A549 (cell line): ENCODE data around the gene RFK. TPM values are rescaled to one million over a fixed set of nuclear protein-coding genes. Genes with fewer than 3 reads are reported as not detected.

Source experiments
- ATAC-seq, 2 experiments: fragments of 200-7000 bp in 1 of 2; fragments of >200 bp in 1 of 2; cut with Nextera tagmentation in 1 of 2; cut with Tn5 transposase in 1 of 2; 3 replicates each; pipeline versions ENCODE4 v1.8.0 to v1.9.1; 2018 to 2020; ENCODE audit warnings: mild to moderate bottlenecking in 1 of 2, moderate library complexity in 1 of 2
- CTCF ChIA-PET: fragments of 300-600 bp; sonication (Branson Sonifier 250); formaldehyde crosslinking; extraction: SDS; loops from one replicate; lab custom pipeline; 2021; ENCODE audit warnings: antibody characterized with exemption, inconsistent platforms; lab: Yijun Ruan, JAX
- POLR2A ChIA-PET: fragments of 350-600 bp; formaldehyde crosslinking; extraction: SDS; loops from one replicate; lab custom pipeline; 2021; ENCODE audit warnings: antibody characterized with exemption, inconsistent platforms; lab: Yijun Ruan, JAX
- DNase-seq, 2 experiments: peaks; one replicate each; pipeline versions ENCODE4 v3.0.0 to v3.0.0-alpha.2; 2011 to 2016; ENCODE audit warnings: low read depth in 1 of 2, low spot score in 1 of 2
- FAIRE-seq: peaks from 2 replicates; lab custom pipeline; 2011; peaks lifted over from hg19 to GRCh38; lab: Jason Lieb, UNC
- H3K27ac ChIP-seq, 2 experiments: fragments of >200 bp; sonication (Bioruptor Twin); formaldehyde crosslinking; 3 replicates each; pipeline ENCODE4 v1.5.1; 2016 to 2017
- H3K4me1 ChIP-seq: fragments of >200 bp; sonication (Bioruptor Twin); formaldehyde crosslinking; 3 replicates; pipeline ENCODE4 v1.6.1; 2016
- H3K4me2 ChIP-seq: fragments of >200 bp; sonication (Bioruptor Twin); formaldehyde crosslinking; 3 replicates; pipeline ENCODE4 v1.6.1; 2016
- H3K4me3 ChIP-seq: fragments of >200 bp; sonication (Bioruptor Twin); formaldehyde crosslinking; 3 replicates; pipeline ENCODE4 v1.5.1; 2016
- H3K9me3 ChIP-seq: fragments of >200 bp; sonication (Bioruptor Twin); formaldehyde crosslinking; 3 replicates; pipeline ENCODE4 v1.6.1; 2016
- CBX2 ChIP-seq: fragments of 200-600 bp; sonication (generic); IDR thresholded peaks from 2 replicates; pipeline ENCODE4 v1.6.1; 2016; ENCODE audit warnings: low read depth, mild to moderate bottlenecking, borderline replicate concordance
- CBX8 ChIP-seq: fragments of 200-600 bp; sonication (generic); IDR thresholded peaks from 2 replicates; pipeline ENCODE4 v1.6.1; 2016
- CEBPB ChIP-seq, 2 experiments: fragments of >200 bp in 1 of 2; sonication (Bioruptor Twin) in 1 of 2; formaldehyde crosslinking in 1 of 2; IDR thresholded peaks; 2 replicates each; pipeline ENCODE4 v1.6.1; 2012 to 2016
- CHD2 ChIP-seq: fragments of 150-350 bp; IDR thresholded peaks from 2 replicates; pipeline ENCODE4 v1.6.1; 2014; ENCODE audit warnings: low read length; ENCODE audit not compliant: partially characterized antibody
- CHD4 ChIP-seq: fragments of 200-600 bp; sonication (generic); IDR thresholded peaks from 2 replicates; pipeline ENCODE4 v1.6.1; 2016; ENCODE audit warnings: antibody characterized with exemption, mild to moderate bottlenecking, borderline replicate concordance
- EHMT2 ChIP-seq: fragments of 200-600 bp; sonication (generic); IDR thresholded peaks from 2 replicates; pipeline ENCODE4 v1.6.1; 2016; ENCODE audit warnings: antibody characterized with exemption, low read depth, mild to moderate bottlenecking, moderate library complexity
- EP300 ChIP-seq, 2 experiments: fragments of >200 bp; sonication (Bioruptor Twin); formaldehyde crosslinking; IDR thresholded peaks; 2 replicates in 1 of 2; 3 replicates in 1 of 2; pipeline ENCODE4 v1.6.1; 2016 to 2017
- FOXS1 ChIP-seq: fragments of 250-450 bp; sonication (Bioruptor Pico); IDR thresholded peaks from 2 replicates; pipeline ENCODE4 v1.5.0; 2020; ENCODE audit warnings: mild to moderate bottlenecking, moderate library complexity
- HEYL ChIP-seq: fragments of 250-450 bp; sonication (Bioruptor Pico); IDR thresholded peaks from 2 replicates; pipeline ENCODE4 v1.8.0; 2021; ENCODE audit warnings: mild to moderate bottlenecking, moderate library complexity
- HOXA7 ChIP-seq: fragments of 250-450 bp; sonication (Bioruptor Pico); IDR thresholded peaks from 2 replicates; pipeline ENCODE4 v1.5.0; 2020; ENCODE audit warnings: mild to moderate bottlenecking, moderate library complexity
- NFE2L2 ChIP-seq: fragments of 150-350 bp; conservative IDR thresholded peaks from 2 replicates; pipeline ENCODE4 v1.6.1; 2014; ENCODE audit warnings: low read length
- NPAS2 ChIP-seq: fragments of 250-450 bp; sonication (Bioruptor Pico); IDR thresholded peaks from 2 replicates; pipeline ENCODE4 v1.8.0; 2022; ENCODE audit warnings: mild to moderate bottlenecking, moderate library complexity, borderline replicate concordance
- NR3C1 ChIP-seq: fragments of >200 bp; sonication (Bioruptor Twin); formaldehyde crosslinking; IDR thresholded peaks from 3 replicates; pipeline ENCODE4 v1.6.1; 2017
- POLR2A ChIP-seq: IDR thresholded peaks from 2 replicates; pipeline ENCODE4 v1.6.1; 2012; ENCODE audit warnings: mild to moderate bottlenecking, low read length
- POLR2AphosphoS2 ChIP-seq: conservative IDR thresholded peaks from 2 replicates; pipeline ENCODE4 v1.6.1; 2012; ENCODE audit warnings: low read length, improper control_type of control experiment, inconsistent platforms
- RARB ChIP-seq: fragments of 250-450 bp; sonication (Bioruptor Pico); IDR thresholded peaks from 2 replicates; pipeline ENCODE4 v1.8.0; 2021; ENCODE audit warnings: mild to moderate bottlenecking, moderate library complexity
- RNF2 ChIP-seq: fragments of 200-600 bp; sonication (generic); IDR thresholded peaks from 2 replicates; pipeline ENCODE4 v1.6.1; 2016; ENCODE audit warnings: low read depth, mild to moderate bottlenecking, antibody characterized with exemption, moderate library complexity, borderline replicate concordance
- SREBF2 ChIP-seq: fragments of 450-650 bp; IDR thresholded peaks from 2 replicates; pipeline ENCODE4 v1.6.1; 2014; ENCODE audit warnings: mild to moderate bottlenecking, moderate library complexity
- TFCP2L1 ChIP-seq: fragments of 250-450 bp; sonication (Bioruptor Pico); IDR thresholded peaks from 2 replicates; pipeline ENCODE4 v1.5.0; 2021; ENCODE audit warnings: mild to moderate bottlenecking
- TP53 ChIP-seq: fragments of 250-450 bp; sonication (Bioruptor Pico); IDR thresholded peaks from 2 replicates; pipeline ENCODE4 v1.5.0; 2021; ENCODE audit warnings: mild to moderate bottlenecking, moderate library complexity
- ZC3H11A ChIP-seq: fragments of 450-650 bp; IDR thresholded peaks from 2 replicates; pipeline ENCODE4 v1.6.1; 2014; ENCODE audit warnings: antibody characterized with exemption, mild to moderate bottlenecking
- ZNF302 ChIP-seq: fragments of 250-450 bp; sonication (Bioruptor Pico); IDR thresholded peaks from 2 replicates; pipeline ENCODE4 v1.9.0; 2021; ENCODE audit warnings: inconsistent platforms, mild to moderate bottlenecking, moderate library complexity
- ZSCAN20 ChIP-seq: fragments of 250-450 bp; sonication (Bioruptor Pico); IDR thresholded peaks from 2 replicates; pipeline ENCODE4 v1.8.0; 2022; ENCODE audit warnings: mild to moderate bottlenecking, moderate library complexity
- WGBS: methylation state at CpG from one replicate; pipeline ENCODE4 v1.1.6; 2017; ENCODE audit errors: missing lambda C conversion rate; 5-methylcytosine and 5-hydroxymethylcytosine counted together
- polyA plus RNA-seq, 4 experiments: library from polyadenylated mRNA; depleted of rRNA in 3 of 4; stranded (reverse); fragments of >200 nt; fragmentation: RNase III in 1 of 4; extraction: RNeasy Plus Mini Kit Qiagen cat#74134 plus additional on column Dnase treatment in 1 of 4; gene quantifications; 2 replicates in 3 of 4; 3 replicates in 1 of 4; pipeline ENCODE4 v1.2.3, GENCODE V29; 2011 to 2017
- TF ChIP-seq, protein P1 (sequence below): fragments of >200 bp; sonication (Bioruptor Twin); formaldehyde crosslinking; IDR thresholded peaks from 3 replicates; pipeline ENCODE4 v1.5.1; 2016
- TF ChIP-seq, protein P2 (sequence below): IDR thresholded peaks from 2 replicates; pipeline ENCODE4 v1.6.1; 2012
- TF ChIP-seq, protein P3 (sequence below): IDR thresholded peaks from 2 replicates; pipeline ENCODE4 v1.6.1; 2012; ENCODE audit warnings: low read depth, borderline replicate concordance
- TF ChIP-seq, protein P4 (sequence below): fragments of >200 bp; sonication (Bioruptor Twin); formaldehyde crosslinking; IDR thresholded peaks from 2 replicates; pipeline ENCODE4 v1.6.1; 2016
- TF ChIP-seq, protein P5 (sequence below): fragments of 250-450 bp; sonication (Bioruptor Pico); IDR thresholded peaks from 2 replicates; pipeline ENCODE4 v1.5.0; 2020; ENCODE audit warnings: low read depth, mild to moderate bottlenecking, moderate library complexity
- TF ChIP-seq, protein P6 (sequence below): fragments of 200-600 bp; sonication (generic); IDR thresholded peaks from 2 replicates; pipeline ENCODE4 v1.6.1; 2016; ENCODE audit warnings: antibody characterized with exemption, mild to moderate bottlenecking, moderate library complexity

The RFK gene
- polyA plus RNA-seq, 2 of the 4 experiments (the other 2 are of a cell fraction): 50.5 to 184 TPM

DNA sequence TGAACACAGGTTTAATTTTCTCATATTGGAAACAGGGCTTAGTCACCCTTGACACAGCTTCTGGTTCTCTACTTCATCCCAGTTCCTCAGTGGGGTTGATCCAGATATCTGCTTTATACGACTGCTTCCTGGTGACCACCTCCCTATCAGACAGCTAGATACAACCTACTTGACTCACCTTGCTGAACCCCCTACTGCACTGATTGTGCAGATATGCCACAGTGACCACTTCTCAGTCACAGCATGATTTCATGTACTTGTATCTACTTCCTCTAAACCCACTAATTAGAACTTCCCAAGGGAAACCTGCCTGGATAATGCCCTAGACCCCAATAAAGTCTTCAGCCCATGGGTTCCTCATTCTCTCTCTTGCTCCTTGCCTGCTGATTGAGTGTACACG lies 18.4 kb upstream of the RFK start:
- no peak overlapping the region for H3K27ac ChIP-seq
- ChIA-PET POLR2A (no interaction called here), CTCF (no interaction called here)
- DNase-seq (no peak), FAIRE-seq (no peak), ATAC-seq (no peak)
- 44% methylated on average over 2 of the region's 2 CpGs for WGBS
- H3K9me3 ChIP-seq: no peaks in the 10 kb centered on the region
- peaks cover 7% of the 10 kb centered on the region; the same call in 1 of the 3 replicates for H3K4me1 ChIP-seq
- H3K4me3 ChIP-seq: no peak overlapping the region
- no peak for TF ChIP-seq NPAS2 (CRISPR knock-in tag)
- no peak for TF ChIP-seq CBX8
- no peak for TF ChIP-seq EP300 (IDR thresholded peaks at IDR 0.05)
- no peak for TF ChIP-seq CHD2
- TF ChIP-seq TP53 (CRISPR knock-in tag): no peak
- TF ChIP-seq, protein P1, sequence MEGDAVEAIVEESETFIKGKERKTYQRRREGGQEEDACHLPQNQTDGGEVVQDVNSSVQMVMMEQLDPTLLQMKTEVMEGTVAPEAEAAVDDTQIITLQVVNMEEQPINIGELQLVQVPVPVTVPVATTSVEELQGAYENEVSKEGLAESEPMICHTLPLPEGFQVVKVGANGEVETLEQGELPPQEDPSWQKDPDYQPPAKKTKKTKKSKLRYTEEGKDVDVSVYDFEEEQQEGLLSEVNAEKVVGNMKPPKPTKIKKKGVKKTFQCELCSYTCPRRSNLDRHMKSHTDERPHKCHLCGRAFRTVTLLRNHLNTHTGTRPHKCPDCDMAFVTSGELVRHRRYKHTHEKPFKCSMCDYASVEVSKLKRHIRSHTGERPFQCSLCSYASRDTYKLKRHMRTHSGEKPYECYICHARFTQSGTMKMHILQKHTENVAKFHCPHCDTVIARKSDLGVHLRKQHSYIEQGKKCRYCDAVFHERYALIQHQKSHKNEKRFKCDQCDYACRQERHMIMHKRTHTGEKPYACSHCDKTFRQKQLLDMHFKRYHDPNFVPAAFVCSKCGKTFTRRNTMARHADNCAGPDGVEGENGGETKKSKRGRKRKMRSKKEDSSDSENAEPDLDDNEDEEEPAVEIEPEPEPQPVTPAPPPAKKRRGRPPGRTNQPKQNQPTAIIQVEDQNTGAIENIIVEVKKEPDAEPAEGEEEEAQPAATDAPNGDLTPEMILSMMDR: no peak
- TF ChIP-seq NR3C1: no peak
- TF ChIP-seq TFCP2L1 (CRISPR knock-in tag): no peak
- TF ChIP-seq, protein P2, sequence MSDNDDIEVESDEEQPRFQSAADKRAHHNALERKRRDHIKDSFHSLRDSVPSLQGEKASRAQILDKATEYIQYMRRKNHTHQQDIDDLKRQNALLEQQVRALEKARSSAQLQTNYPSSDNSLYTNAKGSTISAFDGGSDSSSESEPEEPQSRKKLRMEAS: no peak
- TF ChIP-seq FOXS1 (CRISPR knock-in tag): no peak
- TF ChIP-seq CBX2: no peak
- no peak for TF ChIP-seq RNF2
- no peak for TF ChIP-seq RARB (CRISPR knock-in tag)
- no peak for TF ChIP-seq ZC3H11A
- no peak for TF ChIP-seq EHMT2
- TF ChIP-seq CHD4: no peak
- no peak for TF ChIP-seq ZSCAN20 (CRISPR knock-in tag)
- no peak overlapping the region for H3K4me2 ChIP-seq

DNA sequence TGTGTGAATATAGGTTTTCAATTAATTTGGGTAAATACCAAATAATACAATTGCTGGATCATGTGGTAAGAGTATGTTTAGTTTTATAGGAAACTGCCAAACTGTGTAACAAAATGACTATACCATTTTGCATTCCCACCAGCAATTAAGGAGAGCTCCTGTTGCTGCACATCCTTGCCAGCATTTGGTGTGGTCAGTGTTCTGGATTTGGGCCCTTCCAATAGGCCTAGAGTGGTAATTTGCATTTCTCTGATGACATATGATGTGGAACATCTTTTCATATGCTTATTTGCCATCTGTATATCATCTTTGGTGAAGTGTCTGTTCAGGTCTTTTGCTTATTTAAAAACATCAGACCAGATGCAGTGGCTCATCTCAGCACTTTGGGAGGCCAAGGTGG lies 11.6 kb upstream of the RFK start:
- no peak overlapping the region for H3K4me2 ChIP-seq
- ATAC-seq (no peak), FAIRE-seq (no peak), DNase-seq (no peak)
- ChIA-PET CTCF (interaction anchor here (0.7 to 1.7 kb wide), 3 partner anchors 14 to 580 kb away, joined by 3 to 5 read pairs (median 3); no protein-coding TSS in a partner anchor), POLR2A (interaction anchor here (1.0 kb wide), 1 partner anchor 11 kb away, joined by 3 read pairs; no protein-coding TSS in a partner anchor)
- H3K27ac ChIP-seq: no peak overlapping the region
- no peak overlapping the region for H3K4me3 ChIP-seq
- peaks cover 16% of the 10 kb centered on the region for H3K4me1 ChIP-seq
- TF ChIP-seq ZNF302 (CRISPR knock-in tag): no peak
- TF ChIP-seq HOXA7 (CRISPR knock-in tag): no peak
- TF ChIP-seq CHD2: no peak
- TF ChIP-seq POLR2AphosphoS2: no peak
- no peak for TF ChIP-seq TFCP2L1 (CRISPR knock-in tag)
- no peak for TF ChIP-seq NFE2L2
- TF ChIP-seq HEYL (CRISPR knock-in tag): no peak
- no peak for TF ChIP-seq CHD4
- TF ChIP-seq CEBPB (IDR thresholded peaks at IDR 0.05): no peak
- TF ChIP-seq, protein P3, sequence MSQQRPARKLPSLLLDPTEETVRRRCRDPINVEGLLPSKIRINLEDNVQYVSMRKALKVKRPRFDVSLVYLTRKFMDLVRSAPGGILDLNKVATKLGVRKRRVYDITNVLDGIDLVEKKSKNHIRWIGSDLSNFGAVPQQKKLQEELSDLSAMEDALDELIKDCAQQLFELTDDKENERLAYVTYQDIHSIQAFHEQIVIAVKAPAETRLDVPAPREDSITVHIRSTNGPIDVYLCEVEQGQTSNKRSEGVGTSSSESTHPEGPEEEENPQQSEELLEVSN: no peak
- H3K9me3 ChIP-seq: no peaks in the 10 kb centered on the region

DNA sequence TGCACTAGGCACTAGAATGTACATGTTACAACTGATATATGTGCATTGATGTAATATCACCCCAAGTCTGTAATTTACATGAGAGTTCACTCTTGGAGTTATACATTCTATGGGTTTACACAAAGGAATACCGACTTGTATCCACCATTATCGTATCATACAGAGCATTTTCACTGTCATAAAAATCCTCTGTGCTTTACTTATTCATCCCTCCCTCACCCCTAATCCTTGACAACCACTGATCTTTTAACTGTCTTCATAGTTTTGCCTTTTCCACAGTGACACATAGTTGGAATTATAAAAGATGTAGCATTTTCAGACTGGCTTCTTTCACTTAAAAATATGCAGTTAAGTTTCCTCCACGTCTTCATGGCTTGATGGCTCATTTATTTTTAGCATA lies 11.1 kb upstream of the RFK start:
- no peak overlapping the region for H3K4me3 ChIP-seq
- DNase-seq (no peak), FAIRE-seq (no peak), ATAC-seq (no peak)
- H3K4me1 ChIP-seq: peaks cover 19% of the 10 kb centered on the region
- ChIA-PET CTCF (interaction anchor here (0.9 to 1.8 kb wide), 4 partner anchors 15 to 254 kb away, joined by 3 to 7 read pairs (median 4); no protein-coding TSS in a partner anchor), POLR2A (interaction anchor here (1.0 kb wide), 1 partner anchor 11 kb away, joined by 3 read pairs; no protein-coding TSS in a partner anchor)
- WGBS: 66% methylated on average over 3 of the region's 3 CpGs
- no peak overlapping the region for H3K27ac ChIP-seq
- no peak overlapping the region for H3K4me2 ChIP-seq
- no peaks in the 10 kb centered on the region for H3K9me3 ChIP-seq
- TF ChIP-seq CHD4 (no peak), SREBF2 (no peak), CBX8 (no peak), POLR2A (no peak)
- TF ChIP-seq, protein P4, sequence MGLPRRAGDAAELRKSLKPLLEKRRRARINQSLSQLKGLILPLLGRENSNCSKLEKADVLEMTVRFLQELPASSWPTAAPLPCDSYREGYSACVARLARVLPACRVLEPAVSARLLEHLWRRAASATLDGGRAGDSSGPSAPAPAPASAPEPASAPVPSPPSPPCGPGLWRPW: no peak
- TF ChIP-seq, protein P5, sequence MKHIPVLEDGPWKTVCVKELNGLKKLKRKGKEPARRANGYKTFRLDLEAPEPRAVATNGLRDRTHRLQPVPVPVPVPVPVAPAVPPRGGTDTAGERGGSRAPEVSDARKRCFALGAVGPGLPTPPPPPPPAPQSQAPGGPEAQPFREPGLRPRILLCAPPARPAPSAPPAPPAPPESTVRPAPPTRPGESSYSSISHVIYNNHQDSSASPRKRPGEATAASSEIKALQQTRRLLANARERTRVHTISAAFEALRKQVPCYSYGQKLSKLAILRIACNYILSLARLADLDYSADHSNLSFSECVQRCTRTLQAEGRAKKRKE (CRISPR knock-in tag): no peak
- TF ChIP-seq, protein P6, sequence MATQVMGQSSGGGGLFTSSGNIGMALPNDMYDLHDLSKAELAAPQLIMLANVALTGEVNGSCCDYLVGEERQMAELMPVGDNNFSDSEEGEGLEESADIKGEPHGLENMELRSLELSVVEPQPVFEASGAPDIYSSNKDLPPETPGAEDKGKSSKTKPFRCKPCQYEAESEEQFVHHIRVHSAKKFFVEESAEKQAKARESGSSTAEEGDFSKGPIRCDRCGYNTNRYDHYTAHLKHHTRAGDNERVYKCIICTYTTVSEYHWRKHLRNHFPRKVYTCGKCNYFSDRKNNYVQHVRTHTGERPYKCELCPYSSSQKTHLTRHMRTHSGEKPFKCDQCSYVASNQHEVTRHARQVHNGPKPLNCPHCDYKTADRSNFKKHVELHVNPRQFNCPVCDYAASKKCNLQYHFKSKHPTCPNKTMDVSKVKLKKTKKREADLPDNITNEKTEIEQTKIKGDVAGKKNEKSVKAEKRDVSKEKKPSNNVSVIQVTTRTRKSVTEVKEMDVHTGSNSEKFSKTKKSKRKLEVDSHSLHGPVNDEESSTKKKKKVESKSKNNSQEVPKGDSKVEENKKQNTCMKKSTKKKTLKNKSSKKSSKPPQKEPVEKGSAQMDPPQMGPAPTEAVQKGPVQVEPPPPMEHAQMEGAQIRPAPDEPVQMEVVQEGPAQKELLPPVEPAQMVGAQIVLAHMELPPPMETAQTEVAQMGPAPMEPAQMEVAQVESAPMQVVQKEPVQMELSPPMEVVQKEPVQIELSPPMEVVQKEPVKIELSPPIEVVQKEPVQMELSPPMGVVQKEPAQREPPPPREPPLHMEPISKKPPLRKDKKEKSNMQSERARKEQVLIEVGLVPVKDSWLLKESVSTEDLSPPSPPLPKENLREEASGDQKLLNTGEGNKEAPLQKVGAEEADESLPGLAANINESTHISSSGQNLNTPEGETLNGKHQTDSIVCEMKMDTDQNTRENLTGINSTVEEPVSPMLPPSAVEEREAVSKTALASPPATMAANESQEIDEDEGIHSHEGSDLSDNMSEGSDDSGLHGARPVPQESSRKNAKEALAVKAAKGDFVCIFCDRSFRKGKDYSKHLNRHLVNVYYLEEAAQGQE: no peak
